Measurements from ENCODE around the gene DCLRE1A. TPM values are rescaled to one million over a fixed set of nuclear protein-coding genes. Genes with fewer than 3 reads are reported as not detected.

The DCLRE1A gene
- polyA plus RNA-seq, 1 donor = 17.9 TPM

GRCh38 chr10:113791691-113792090 is 62.2 kb downstream of the DCLRE1A start:
- DNase-seq = no peak

DNA sequence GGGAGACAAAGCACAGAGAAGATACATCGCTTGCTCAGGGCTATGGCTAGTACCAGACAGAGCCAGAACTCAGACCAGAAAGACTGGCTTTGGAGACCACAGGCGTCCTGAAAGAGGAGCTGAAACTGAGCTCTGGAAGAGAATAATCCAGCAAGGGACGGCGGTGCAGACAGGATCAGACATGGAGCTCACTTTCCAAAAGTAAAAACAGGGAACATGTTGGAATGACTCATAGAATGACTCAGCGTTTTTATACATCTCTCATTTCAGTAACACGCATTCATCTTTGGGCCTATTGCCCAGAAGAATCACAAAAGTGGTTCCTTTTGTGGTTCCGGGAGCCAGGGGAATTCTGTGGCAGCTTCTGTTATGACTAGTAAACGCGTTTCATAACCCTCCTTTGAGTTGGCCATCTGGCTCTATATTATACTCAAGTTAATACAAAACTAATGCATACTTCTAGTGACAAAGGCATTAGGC is 65.2 kb downstream of the DCLRE1A start:
- no peak for DNase-seq

Other genes starting within 250 kb of the DCLRE1A start
- not detected for gene NRAP, start 190.0 kb downstream of the DCLRE1A start, polyA plus RNA-seq (ENCODE audit: insufficient read length)
- gene CASP7, start 174.2 kb downstream of the DCLRE1A start, polyA plus RNA-seq (ENCODE audit: insufficient read length) = 28.7 TPM
- gene PLEKHS1, start 102.4 kb downstream of the DCLRE1A start, polyA plus RNA-seq (ENCODE audit: insufficient read length) = 0.38 TPM
- 28.4 TPM for gene NHLRC2, start 579 bp upstream of the DCLRE1A start, polyA plus RNA-seq (ENCODE audit: insufficient read length)
- gene ADRB1, start 189.8 kb upstream of the DCLRE1A start, polyA plus RNA-seq (ENCODE audit: insufficient read length) = 0.12 TPM

All from left kidney (tissue), 2 donors.